ENCODE results near the gene NDUFS4.

The NDUFS4 gene

DNA sequence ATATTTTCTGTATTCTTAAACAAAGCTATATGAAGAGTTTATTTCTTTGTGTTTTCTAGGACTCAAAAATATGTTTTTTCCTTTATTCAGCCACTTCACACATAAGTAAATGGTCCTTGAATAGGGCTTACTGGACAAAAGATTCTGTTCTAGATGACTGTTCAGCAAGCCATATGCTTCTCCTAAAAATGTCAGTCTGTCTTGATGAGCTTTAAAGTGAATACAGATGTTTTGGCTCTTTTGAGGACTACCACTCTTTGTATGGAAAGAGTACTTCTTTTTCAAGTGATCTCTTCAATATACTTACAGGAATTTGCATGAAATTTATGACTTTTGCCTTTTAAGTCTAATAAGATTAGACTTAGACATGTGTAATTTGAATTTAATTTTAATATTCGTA lies 8.4 kb downstream of the NDUFS4 start:
- no peak for DNase-seq (ENCODE audit: extremely low spot score)
- TF ChIP-seq, protein P1, sequence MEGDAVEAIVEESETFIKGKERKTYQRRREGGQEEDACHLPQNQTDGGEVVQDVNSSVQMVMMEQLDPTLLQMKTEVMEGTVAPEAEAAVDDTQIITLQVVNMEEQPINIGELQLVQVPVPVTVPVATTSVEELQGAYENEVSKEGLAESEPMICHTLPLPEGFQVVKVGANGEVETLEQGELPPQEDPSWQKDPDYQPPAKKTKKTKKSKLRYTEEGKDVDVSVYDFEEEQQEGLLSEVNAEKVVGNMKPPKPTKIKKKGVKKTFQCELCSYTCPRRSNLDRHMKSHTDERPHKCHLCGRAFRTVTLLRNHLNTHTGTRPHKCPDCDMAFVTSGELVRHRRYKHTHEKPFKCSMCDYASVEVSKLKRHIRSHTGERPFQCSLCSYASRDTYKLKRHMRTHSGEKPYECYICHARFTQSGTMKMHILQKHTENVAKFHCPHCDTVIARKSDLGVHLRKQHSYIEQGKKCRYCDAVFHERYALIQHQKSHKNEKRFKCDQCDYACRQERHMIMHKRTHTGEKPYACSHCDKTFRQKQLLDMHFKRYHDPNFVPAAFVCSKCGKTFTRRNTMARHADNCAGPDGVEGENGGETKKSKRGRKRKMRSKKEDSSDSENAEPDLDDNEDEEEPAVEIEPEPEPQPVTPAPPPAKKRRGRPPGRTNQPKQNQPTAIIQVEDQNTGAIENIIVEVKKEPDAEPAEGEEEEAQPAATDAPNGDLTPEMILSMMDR (IDR thresholded peaks at IDR 0.05; ENCODE audit: control extremely low read depth, extremely low read depth, low read depth, missing control alignments): no peak
- POLR2A ChIA-PET: no interaction called here
- CTCF ChIA-PET: interaction anchor here (1.4 to 2.3 kb wide), 3 partner anchors 9 to 11 kb away, joined by 3 to 6 read pairs (median 4); no protein-coding TSS in a partner anchor

DNA sequence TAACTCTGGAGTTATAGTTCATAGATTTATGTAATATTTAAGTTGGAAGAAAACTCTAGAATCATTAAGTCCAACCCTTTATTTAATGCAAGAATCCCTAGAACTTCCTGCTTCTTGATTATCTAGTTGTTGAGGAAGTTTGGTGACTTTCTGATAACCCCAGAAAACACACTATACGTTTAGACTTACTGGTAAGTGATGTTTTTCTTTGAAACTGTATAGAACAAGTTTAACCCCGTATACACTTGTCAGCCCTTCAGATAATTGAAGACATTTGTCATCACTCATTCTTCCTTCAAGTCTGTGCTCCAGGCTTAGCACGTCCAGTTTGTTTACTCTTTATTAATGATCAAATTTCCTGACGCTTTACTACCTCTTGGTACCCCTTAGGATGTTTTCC lies 9.0 kb downstream of the NDUFS4 start:
- ChIA-PET CTCF (interaction anchor here (1.4 to 2.3 kb wide), 3 partner anchors 9 to 12 kb away, joined by 3 to 6 read pairs (median 4); no protein-coding TSS in a partner anchor), POLR2A (no interaction called here)
- TF ChIP-seq, protein P1 (IDR thresholded peaks at IDR 0.05; ENCODE audit: control extremely low read depth, extremely low read depth, low read depth, missing control alignments): no peak
- no peak for DNase-seq (ENCODE audit: extremely low spot score)

DNA sequence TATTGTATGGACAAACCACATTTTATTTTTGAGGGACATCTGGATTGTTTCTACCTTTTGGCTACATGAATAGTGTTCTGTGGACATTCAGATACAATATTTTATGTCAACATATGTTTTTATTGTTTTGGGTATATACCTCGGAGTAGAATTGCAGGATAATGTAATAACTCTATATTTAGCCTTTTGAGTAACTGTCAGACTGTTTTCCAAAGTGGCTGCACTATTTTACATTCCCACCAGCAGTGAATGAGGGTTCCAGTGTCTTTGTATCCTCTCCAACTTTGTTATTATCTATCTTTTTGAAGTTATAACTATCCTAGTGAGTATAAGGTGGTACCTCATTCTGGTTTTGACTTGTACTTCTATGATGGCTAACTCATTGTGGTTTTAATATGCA lies 11.0 kb downstream of the NDUFS4 start:
- TF ChIP-seq, protein P1 (IDR thresholded peaks at IDR 0.05; ENCODE audit: control extremely low read depth, extremely low read depth, low read depth, missing control alignments): no peak
- CTCF ChIA-PET: interaction anchor here (0.9 to 1.2 kb wide), 2 partner anchors 8 to 11 kb away, joined by 3 read pairs; no protein-coding TSS in a partner anchor
- POLR2A ChIA-PET: no interaction called here
- no peak for DNase-seq (ENCODE audit: extremely low spot score)

DNA sequence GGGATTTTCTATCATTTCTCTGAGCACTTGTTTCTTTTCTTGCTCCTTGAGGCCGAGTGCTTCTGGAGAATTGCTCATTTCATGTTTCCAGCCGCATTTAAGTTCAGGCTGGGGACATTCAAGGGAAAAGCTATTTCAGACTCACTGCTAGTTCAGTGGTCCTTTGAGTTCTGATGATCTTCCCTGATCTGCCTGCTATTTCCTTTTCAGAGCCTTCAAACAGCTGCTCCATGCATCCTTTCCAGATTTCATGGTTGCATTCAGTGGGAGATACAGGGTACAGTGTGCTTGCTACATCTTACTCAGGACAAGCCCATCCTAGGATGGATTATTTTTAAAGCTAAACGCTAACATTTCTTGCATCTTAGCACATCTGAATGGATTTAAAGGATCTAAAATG lies 14.7 kb downstream of the NDUFS4 start:
- ChIA-PET CTCF (interaction anchor here (1.1 kb wide), 1 partner anchor 20 kb away, joined by 3 read pairs; no protein-coding TSS in a partner anchor), POLR2A (no interaction called here)
- no peak for DNase-seq (ENCODE audit: extremely low spot score)
- TF ChIP-seq, protein P1 (IDR thresholded peaks at IDR 0.05; ENCODE audit: control extremely low read depth, extremely low read depth, low read depth, missing control alignments): no peak

DNA sequence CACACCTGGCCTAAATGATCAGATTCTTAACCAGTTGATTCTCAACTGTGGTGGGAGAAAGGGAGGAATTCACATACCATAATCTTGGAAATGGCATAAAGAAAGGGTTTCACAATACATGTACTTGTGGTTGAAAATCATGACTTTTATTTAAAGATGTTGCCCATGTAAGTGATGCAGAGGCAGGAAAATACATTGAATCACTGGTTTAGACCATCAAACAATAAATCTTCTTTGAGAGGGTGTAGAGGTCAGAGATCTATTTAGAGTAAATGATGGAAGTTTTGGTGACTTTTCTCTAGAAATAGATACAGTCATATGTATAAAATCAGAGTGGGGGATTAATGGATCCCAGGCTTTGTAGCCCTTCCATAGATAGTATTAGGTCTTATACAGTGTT lies 15.4 kb downstream of the NDUFS4 start:
- ChIA-PET CTCF (interaction anchor here (1.8 kb wide), 1 partner anchor 12 kb away, joined by 4 read pairs; no protein-coding TSS in a partner anchor), POLR2A (no interaction called here)
- DNase-seq (ENCODE audit: extremely low spot score): no peak
- TF ChIP-seq, protein P1 (IDR thresholded peaks at IDR 0.05; ENCODE audit: control extremely low read depth, extremely low read depth, low read depth, missing control alignments): no peak

DNA sequence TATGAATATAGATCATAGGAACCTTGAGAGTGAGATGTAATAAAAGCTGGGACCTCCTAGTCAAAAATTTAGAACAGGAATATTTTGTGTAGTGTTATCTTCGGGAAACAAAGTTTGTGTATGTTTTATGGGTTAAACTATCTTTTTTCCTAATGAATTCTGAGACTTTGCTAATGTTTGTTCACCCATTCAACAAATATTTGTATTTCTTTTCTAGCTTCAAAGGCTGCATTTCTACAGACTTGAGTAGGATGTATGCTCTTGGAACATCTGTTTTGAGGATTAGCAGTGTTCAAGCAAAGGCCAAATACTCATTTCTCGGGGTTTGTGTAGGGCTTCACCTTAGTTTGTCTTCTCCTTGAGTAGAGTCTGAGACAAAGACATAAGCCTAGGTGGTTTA lies 16.2 kb downstream of the NDUFS4 start:
- TF ChIP-seq, protein P1 (IDR thresholded peaks at IDR 0.05; ENCODE audit: control extremely low read depth, extremely low read depth, low read depth, missing control alignments): no peak
- DNase-seq (ENCODE audit: extremely low spot score): no peak
- POLR2A ChIA-PET: no interaction called here
- CTCF ChIA-PET: interaction anchor here (1.0 to 1.8 kb wide), 3 partner anchors 13 to 59 kb away, joined by 3 to 4 read pairs (median 3); no protein-coding TSS in a partner anchor

Data from GM10248 (cell line).